ENCODE results near the gene CLDN10.

- TF ChIP-seq CTCF (IDR thresholded peaks at IDR 0.05; ENCODE audit: poor library complexity) (no peak), EZH2phosphoT487 (IDR thresholded peaks at IDR 0.05; ENCODE audit: low read depth, severe bottlenecking, unreplicated experiment) (no peak), EZH2 (IDR thresholded peaks at IDR 0.05; ENCODE audit: borderline replicate concordance) (no peak)
Measured at GRCh38 chr13:95508996-95509395, 43.5 kb upstream of the CLDN10 start.
